Mucosa of gallbladder (tissue), 1 donor: ENCODE measurements around the gene TWIST2. TPM values are rescaled to one million over a fixed set of nuclear protein-coding genes. Genes with fewer than 3 reads are reported as not detected.
A peak's percentile ranks its signal among the peaks of the same experiment; 100 is the strongest.

Source experiments
- DNase-seq: peaks from one replicate; pipeline ENCODE4 v3.0.0-alpha.2; 2020; ENCODE audit warnings: low spot score
- total RNA-seq: library from RNA; stranded (reverse); gene quantifications from one replicate; pipeline ENCODE4 v1.2.1, GENCODE V29; 2021
- donor health status: DM: no; HTN: no; CAD: no.

Gene TWIST2
- total RNA-seq, 1 donor from 2014 or later, result 5.9 TPM

DNA sequence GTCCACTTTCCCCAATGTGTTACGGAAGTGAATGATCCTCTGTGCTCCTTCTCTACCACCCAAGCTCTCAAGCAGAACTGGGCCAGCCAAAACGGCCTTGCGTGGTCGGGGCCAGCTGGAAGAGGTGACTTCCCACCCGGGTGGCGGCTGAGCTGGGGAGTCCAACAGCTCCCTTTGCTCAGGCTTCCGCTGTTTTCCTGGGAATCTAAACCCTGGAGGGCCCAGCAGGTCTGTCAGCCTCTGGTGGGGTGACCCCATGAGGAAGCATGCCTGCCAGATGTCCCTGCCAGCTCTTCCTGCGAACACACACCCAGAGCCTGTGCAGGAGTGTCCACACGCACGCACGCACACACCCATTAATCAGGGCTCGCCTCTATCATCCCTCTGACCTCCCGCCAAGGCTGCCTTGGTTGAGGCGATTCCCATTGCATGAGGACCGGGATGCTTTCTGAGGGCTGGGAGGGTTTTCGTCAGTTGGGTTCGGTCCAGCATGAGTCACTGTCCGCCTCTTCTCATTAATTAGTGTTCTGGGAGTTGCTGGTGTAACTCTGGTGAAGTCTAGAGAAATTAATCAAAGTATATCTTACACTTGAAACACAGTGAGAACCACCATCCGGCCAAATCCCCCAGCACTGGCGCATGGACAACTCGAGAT, 90.6 kb downstream of the TWIST2 start:
- peak; percentile 60 for DNase-seq

DNA sequence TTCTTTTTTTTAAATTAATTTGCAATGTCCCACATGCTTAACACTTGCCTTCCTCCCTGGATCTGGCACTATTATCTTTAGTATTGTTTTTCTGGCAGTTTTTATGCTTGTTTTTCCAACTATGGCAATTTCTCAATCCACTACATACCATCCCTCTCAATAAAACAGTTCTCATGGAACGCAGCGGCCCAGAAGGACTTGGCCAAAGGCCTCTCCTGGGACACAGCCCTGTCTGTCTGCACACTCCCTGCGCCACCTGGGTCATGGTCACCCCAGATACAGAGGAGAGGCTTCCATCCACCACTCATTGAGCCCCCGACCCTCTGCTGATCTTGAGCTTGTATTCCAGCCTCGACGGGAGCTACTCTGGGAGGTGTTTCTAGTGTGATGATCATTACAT, 91.2 kb downstream of the TWIST2 start:
- DNase-seq, result no peak

DNA sequence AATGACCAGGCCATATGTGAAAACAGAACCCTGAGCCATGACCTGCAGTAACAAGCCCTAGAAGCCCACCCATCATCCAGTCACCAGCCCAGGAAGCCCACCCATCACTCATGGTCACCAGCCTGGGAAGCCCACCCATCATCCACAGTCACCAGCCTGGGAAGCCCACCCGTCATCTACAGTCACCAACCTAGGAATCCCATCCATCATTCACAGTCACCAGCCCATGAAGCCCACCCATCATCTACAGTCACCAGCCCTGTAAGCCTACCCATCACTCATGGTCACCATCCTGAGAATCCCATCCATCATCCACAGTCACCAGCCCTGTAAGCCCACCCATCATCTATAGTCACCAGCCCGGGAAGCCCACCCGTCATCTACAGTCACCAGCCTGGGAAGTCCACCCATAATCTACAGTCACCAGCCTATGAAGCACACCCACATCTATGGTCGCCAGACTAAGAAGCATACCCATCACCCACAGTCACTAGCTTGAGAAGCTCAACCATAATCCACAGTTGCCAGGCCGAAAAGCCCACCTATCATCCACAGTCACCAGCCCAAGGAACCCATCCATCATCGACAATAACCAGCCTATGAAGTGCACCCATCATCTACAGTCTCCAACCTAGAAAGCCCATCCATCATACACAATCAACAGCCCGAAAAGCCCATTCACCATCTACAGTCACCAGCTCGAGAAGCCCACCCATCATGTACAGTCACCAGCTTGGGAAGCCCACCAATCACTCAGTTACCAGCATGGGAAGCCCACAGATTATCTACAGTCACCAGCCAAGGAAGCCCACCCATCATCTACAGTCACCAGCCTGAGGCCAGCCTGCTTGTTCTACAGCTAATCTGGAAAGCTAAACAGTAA, 91.9 kb downstream of the TWIST2 start:
- DNase-seq, result no peak

DNA sequence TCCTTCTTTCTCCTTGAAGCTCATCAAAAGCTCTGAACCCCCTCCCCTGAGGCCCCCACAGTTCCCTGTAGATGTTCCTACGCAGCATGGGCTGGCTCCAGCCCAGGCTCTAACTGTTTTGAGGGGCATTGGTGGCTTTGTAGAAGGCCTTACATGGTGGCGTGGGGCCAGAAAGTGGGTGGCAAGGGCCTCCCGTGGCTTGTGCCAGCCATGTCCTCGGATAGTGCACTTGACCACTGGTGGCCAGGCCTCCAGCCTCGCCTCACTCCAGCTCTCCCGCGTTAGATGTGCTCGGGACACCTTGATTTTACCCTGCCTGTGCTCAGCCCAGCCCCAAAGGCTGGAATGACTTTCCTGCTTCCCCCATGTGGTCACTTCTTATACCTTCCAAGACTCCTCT, 92.9 kb downstream of the TWIST2 start:
- DNase-seq, result no peak

DNA sequence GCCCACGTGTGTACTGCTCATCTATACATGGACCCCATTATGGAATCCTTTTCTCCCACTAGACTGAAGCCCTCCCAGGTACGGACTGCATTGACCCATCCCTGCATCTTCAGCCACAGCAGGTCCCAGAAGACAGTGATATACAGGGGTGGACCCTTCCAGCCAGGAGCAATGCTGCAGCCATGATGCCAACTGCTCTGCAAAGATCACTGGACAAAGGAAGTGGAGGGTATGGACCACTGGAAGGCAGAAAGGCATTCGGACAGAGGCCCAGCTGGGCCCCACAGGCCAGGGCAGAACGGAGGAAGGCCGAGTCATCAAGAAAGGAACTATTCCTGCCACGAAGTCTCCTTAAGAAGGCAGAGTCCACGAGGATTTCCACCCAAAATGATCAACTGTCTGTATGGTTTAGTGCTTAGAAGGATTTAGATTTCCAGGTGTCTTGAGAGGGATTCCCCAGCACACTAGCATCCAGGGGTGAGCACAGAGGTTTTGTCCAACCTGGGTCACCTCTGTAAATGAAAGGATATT, 93.4 kb downstream of the TWIST2 start:
- no peak for DNase-seq

DNA sequence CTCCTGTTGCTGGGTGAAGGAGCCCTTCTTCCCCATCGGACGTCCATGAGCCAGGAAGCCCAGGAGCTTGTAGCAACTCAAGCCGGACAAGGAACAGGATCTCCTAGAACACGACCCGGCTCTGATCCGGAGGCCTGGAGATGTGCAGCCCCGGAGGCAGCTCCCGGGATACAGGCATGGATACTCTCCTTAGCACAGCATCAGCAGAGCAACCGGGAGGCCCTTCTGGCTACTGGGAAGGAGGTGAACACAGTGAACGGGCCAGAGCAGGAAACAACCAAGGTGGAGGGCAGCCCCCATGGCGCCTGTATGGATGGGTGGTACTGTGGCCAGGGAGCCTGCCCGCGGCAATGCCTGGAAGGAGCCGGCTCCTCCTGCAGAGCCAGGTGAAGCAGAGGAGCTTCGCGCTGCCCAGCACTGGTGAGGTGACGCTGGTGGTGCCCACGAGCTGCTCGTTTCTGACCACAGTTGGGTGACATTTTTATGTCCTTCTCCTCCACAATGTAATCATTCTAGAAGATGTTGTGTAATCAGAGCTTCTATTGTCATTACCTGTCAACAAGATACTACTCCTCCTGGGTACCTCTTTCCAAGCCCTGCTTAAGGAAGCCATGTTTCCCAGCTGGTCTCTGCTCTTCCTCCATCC, 94.3 kb downstream of the TWIST2 start:
- no peak for DNase-seq

DNA sequence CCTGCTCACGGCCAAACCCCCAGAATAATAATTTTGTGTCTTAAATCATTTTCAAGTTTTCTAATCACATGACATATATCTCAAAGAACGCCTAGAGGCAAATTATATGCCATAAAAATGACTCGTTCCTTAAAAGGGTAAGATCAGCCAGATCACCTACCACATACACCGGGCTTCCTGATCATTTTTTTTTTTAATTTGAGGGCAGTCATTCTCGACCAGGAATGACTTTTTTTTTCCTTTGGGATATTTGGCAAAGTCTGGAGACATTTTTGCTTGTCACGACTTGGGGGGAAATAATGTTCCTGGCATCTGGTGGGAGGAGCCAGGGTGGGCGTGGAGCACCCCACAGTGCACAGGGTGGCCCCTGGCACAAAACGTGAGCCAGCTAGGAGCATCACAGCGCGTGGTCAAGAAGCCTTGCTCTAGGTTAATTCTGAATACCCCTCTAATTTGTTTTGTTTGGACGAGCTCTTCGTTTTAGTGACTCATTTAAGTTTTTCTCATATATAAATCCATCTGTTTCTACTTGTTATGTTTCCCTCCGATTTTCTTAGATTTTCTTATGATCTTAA, 94.9 kb downstream of the TWIST2 start:
- DNase-seq, result no peak

DNA sequence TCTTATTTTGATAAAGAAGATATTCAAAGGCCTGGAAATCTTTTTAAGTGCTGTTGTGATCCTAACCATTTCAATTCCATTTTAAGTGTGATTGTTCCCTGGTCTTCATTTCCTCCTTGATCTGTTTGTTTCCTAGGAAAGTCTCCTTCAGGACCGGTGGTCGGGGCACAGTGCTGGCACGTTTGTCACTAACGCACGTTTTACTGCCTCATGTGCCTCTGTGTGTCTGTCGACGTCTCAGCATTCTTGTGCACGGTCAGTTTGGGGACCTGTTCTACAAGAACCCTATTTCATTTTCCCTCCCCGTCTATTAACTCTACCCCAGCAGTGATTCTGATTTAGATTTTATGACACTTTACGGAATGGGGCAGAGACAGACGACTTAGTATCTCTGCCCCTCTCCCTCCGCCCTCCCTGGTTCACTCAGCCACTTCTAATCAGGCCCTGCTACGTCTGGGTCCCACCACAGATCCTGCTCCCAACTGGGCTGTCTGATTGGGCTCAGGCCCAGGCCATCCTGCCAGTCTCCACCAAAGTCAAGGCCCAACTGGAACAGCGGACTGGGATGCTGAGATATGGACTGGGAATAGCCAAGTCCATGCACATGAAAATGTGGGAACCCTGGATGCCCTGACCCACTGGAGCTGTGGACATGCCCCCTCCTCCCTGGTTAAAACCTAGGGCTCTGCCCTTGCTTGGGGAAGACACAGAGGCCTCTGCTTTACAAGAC, 95.6 kb downstream of the TWIST2 start:
- no peak for DNase-seq

DNA sequence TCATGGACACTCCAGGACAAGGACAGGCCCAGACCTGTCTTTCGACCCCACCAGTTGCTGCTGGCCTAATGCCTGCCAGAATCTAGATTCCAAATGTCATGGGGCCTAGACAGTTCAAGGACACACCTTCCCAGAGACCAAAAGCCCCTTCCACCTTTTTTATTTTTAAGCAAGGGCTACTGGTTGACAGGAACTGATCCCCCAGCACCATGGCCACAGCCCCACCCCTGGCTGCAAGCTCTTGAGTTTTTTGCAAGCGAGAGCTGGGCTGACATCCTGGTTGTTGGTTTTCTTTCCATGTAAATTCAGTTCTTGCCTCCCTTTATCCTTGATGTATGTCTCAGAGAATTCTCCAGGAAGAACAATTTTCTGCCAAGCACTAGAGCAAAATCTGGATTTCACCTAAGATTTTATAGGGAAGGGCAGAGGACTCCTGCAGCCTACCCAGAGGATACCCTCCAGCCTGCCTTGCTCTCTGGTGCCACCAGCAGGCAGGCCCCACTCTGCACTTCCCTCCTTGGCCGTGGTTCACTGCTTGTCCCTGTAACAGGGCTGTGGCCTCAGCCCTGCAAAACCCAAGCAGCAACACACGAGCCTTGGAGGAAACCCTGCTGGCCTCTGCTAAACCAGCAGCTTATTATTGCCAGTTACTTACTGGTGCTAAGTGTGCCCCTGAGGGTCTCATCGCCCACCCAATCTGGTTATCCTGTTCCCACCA, 97.7 kb downstream of the TWIST2 start:
- DNase-seq, result peak; percentile 46

DNA sequence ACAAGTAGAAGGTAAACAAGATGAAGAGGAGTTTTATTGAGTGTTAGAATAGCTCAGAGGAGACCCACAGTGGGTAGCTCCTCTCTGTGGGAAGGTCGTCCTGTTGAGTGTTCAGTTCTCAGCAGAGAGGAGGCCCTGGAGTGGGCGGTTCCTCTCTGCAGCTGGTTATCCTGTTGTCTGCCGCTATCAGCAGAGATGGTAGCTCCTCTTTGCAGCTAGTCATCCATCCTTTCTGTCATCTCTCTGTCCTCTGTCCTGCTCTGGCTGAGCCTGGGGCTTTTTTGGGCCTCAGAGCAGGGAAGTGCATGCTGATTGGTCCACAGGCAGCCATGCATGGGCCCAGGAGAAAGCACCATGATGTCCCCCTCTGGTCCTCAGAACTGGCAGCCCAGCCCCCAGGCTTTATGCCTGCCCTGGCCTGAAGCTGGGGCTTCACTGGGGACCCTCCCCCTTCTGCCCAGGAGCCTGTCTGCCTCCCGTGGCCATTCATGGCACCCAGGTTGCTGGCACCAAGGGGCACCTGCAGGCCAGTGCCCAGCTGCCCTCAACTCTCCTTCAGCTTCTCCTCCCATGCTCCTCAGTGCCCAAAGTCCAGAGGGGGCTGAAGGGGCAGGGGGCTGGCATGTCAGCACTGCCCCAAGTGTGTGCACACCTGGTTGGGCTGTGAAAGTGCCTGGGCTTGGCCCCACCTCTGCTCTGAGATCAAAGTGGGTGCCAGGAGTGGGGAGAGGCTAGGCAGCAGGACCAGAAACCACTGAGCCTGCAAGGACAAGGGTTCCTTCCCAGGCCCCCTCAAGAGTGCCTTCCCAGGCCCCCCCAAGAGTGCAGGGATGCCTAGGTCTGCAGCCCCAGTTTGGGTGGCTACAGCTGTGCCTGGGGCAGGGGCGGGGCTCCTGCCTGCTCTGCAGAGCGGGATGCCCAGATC, 98.7 kb downstream of the TWIST2 start:
- no peak for DNase-seq

DNA sequence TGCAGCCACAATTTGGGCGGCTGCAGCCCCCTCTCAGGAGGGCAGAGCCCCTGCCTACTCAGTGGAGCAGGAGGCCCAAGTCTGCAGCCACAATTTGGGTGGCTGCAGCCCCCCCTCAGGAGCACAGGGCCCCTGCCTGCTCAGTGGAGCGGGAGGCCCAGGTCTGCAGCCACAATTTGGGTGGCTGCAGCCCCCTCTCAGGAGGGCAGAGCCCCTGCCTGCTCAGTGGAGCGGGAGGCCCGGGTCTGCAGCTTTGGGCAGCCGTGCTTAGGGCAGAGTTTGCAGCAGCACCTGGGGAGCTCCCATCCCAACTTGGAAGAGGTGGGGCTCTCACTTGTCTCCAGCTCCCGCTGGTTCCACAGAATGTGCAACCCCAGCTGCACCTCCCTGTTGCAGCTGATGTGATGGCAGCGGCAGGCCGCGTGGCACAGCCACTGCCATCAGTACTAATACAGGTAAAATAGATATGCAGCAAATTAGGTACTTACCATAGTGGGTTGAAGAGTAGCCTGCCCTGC, 99.4 kb downstream of the TWIST2 start:
- no peak for DNase-seq

DNA sequence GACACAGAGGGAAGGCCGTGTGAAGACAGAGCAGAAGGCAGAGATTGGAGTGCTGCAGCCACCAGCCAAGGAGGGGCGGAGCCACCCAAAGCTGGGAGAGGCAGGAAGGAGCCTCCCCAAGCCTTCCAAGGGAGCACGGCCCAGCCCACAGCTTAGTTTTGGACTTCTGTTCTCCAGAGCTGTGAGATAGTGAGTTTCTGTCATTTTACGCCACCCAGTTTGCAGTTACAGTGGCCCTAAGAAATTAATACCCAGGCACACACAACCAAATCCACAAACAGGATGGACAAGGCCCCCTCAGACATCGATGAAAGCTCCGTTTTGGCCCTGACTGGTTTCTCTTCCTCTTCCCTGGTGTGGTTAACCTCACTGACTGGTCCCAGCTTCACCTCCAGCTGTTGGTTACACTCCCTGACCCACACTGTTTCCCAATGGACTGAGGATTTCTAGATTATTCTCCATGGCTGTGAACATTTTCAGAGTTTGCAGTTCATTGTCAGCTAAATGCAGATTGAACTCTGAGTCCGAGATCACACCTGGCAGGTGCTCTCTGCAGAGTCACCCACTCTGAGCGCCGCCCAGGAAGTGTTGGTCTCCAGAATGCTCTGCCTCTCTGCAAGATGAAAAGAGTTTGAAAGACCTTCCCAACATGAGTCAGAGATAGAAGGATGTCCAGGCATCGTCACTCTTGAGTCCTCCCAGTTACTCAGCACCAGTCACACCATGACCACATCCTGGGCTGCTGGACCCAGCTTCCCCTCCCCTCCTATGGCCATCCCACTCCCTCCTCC, 100.2 kb downstream of the TWIST2 start:
- peak; percentile 25 for DNase-seq

DNA sequence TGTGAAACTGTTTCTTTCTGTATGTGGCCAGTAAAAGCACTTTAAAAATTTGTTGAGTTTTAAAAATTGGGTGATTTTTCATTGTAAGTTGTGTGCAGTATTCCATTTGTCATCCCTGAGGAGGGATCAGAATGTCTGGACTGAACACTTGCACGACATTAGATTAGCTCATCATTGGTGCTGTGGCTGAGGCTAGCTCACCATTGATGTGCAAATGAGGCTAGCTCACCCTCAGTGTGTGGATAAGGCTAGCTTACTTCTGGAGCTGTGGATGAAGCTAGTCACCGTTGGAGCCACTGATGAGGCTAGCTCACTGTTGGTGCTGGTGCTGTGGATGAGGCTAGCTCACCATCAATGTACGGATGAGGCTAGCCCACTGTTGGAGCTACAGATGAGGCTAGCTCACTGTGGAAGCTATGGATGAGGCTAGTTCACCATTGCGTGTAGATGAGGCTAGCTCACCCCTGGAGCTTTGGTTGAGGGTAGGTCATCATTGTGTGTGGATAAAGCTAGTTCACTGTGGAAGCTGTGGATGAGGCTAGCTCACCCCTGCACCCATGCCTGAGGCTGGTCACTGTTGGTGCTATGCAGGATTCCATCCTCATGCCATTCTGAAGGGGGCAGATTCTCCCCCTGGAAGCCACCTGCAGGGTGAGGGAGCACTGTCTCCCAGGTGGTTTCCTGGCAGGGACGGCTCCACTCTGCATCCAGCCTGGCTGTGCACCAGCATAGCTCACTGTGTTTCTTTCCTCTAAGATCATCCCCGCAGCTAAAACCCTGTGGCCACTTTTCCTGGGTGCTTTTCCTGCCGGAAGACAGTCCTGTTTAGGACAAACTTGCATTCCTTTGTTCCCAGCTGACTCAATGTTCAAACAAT, 101.1 kb downstream of the TWIST2 start:
- no peak for DNase-seq

DNA sequence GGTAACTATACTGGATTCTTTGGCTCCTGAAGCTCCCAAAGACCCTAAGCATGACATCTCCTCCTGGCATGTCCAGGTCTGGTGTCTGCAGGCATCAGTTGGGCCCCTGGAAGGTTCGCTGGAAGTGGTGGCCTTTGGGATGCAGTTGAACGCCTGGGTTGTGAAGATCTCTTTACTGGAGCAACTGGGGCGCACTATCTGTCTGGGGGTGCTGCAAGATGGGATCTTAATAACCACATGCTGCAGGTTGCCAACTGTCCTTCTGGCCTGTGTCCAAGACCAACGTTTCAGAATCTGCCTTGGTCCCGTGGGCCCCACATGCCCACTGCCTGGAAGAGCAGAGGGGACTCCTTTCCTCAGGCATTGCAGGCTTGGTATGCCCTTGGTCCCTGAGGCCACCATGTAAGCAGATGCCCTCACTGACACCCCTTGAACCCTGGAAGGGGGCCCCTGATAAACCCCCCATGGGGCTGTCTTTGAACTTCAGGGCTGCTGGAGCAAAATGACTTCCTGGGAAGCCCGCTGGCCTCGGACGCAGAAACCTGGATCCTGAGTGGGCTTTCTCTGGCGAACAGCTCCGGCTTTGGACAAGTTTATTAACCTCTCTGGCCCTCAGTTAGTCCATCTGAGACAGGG, 101.9 kb downstream of the TWIST2 start:
- peak; percentile 6 for DNase-seq

DNA sequence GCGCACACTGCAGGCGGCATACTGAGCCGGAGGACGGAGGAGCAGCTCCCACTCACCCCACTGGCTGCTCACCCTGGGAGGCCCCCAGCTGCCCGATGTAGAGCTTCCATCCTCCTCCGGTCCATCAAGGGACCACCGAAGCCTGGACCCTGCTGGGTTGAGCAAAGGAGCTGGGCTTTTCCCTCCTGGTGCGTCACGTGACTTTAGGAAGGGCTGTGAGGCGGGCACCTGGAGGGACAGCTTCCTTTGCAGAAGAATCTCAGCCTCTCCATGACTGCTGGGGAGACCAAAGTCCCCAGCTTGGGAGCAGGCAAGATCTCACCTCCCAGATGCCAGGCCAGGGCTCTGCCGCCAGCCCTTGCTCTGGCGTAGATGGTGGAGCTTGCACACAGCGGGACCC, 102.7 kb downstream of the TWIST2 start:
- peak; percentile 7 for DNase-seq

DNA sequence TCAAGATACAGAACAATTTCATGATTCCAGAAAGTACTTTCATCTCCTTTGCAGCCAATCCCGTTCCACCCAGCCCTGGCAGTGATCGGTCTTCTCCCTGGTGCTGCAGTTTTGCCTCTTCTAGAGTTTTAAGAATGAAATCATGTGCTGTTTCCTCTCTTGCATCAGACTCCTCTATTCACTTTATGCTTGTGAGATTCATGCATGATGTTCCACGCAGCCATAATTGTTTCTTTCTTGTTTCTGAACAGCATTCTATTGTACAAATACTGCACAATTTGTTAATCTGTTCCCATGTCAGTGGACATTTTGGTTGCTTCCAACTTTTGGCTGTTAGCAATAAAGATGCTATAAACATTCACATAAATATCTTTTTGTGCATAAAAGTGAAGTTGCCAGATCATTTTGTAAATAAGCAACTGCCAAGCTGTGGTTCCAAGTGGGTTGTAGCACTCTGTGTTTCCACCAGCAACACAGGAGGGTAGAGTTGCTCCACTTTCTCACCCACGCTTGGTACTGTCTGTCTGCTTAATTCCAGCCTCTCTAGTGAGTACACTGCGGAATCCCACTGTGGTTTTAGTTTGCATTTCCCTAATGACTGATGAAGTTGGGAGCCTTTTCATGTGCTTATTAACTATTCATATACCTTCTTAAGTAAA, 104.5 kb downstream of the TWIST2 start:
- DNase-seq, result no peak
